Measurements from ENCODE around the gene AGL.
"Not testable (repeated sequence)": the region's sequence is repeated elsewhere in the genome, so short reads cannot be mapped to it uniquely, and the experiment has no call there.

Gene AGL

DNA sequence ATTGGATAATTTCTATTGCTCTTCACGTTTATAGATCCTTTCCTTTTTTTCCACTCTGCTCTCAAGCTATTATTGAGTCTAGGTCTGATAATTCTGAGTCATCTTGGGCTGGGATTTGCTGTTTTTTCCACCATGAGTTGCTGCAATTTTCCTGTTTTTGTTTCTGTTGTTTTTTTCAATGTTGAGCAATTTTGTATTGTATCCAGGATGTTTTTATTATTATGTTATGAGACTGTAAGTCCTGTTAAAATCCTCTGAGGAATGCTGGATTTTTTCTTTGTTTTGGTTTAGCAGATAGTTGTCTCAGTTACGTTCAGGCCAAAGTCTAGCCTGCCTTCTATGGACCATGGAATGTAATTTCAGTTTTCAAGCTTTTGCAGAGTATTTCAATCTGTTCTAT lies 106.6 kb downstream of the AGL start:
- H3K27me3 ChIP-seq (ENCODE audit: low read depth, low read length), result no peaks in the 10 kb centered on the region
- no peaks in the 10 kb centered on the region for H3K79me2 ChIP-seq (ENCODE audit: low read length)
- no peak overlapping the region for H3K27ac ChIP-seq (ENCODE audit: low read length)
- no peak overlapping the region for H3K4me2 ChIP-seq (ENCODE audit: low read length)
- H3K4me3 ChIP-seq (ENCODE audit: low read length), result no peak overlapping the region
- no peaks in the 10 kb centered on the region for H4K20me1 ChIP-seq (ENCODE audit: insufficient read depth, low read length)
- no peaks in the 10 kb centered on the region for H3K36me3 ChIP-seq (replicated peaks; ENCODE audit: low read depth, low read length)
- H3K4me1 ChIP-seq (ENCODE audit: low read length), result no peaks in the 10 kb centered on the region
- H2AFZ ChIP-seq (ENCODE audit: low read depth, low read length), result no peak overlapping the region
- no peak overlapping the region for H3K9ac ChIP-seq (ENCODE audit: low read length)
- TF ChIP-seq, protein P1, sequence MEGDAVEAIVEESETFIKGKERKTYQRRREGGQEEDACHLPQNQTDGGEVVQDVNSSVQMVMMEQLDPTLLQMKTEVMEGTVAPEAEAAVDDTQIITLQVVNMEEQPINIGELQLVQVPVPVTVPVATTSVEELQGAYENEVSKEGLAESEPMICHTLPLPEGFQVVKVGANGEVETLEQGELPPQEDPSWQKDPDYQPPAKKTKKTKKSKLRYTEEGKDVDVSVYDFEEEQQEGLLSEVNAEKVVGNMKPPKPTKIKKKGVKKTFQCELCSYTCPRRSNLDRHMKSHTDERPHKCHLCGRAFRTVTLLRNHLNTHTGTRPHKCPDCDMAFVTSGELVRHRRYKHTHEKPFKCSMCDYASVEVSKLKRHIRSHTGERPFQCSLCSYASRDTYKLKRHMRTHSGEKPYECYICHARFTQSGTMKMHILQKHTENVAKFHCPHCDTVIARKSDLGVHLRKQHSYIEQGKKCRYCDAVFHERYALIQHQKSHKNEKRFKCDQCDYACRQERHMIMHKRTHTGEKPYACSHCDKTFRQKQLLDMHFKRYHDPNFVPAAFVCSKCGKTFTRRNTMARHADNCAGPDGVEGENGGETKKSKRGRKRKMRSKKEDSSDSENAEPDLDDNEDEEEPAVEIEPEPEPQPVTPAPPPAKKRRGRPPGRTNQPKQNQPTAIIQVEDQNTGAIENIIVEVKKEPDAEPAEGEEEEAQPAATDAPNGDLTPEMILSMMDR (IDR thresholded peaks at IDR 0.05; ENCODE audit: low read depth, low read length), result no peak
- no peak for TF ChIP-seq EZH2phosphoT487 (IDR thresholded peaks at IDR 0.05; ENCODE audit: low read depth)
- H3K9me3 ChIP-seq (ENCODE audit: insufficient read depth, low read length), result no peaks in the 10 kb centered on the region

DNA sequence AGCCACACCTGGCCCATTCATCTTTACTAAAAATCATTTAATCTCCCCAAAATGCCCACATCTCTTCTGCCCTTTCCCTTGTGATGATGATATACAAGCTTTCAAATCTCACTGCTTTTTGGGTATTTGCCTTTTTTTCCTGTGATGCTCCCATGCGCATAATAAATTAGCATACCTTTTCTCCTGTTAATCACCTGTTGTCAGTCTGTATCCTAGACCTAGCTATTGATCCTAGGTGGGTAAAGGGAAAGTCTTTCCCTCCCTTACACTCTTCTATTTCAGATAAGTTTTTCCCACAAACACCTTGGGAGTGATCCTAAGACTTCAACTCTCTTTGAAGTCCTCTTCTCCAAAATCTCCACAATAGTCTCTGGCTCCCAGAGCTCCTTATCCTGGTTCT lies 107.7 kb downstream of the AGL start:
- Histone ChIP-seq H3K27me3 (ENCODE audit: low read depth, low read length) (no peaks in the 10 kb centered on the region), H3K79me2 (ENCODE audit: low read length) (no peaks in the 10 kb centered on the region), H3K4me3 (ENCODE audit: low read length) (no peak overlapping the region), H3K9me3 (ENCODE audit: insufficient read depth, low read length) (no peaks in the 10 kb centered on the region), H4K20me1 (ENCODE audit: insufficient read depth, low read length) (no peaks in the 10 kb centered on the region), H3K27ac (ENCODE audit: low read length) (no peak overlapping the region), H3K4me2 (ENCODE audit: low read length) (no peak overlapping the region), H3K4me1 (ENCODE audit: low read length) (no peaks in the 10 kb centered on the region), H2AFZ (ENCODE audit: low read depth, low read length) (no peak overlapping the region), H3K36me3 (replicated peaks; ENCODE audit: low read depth, low read length) (no peaks in the 10 kb centered on the region), H3K9ac (ENCODE audit: low read length) (no peak overlapping the region)
- TF ChIP-seq EZH2phosphoT487 (IDR thresholded peaks at IDR 0.05; ENCODE audit: low read depth), result no peak
- TF ChIP-seq, protein P1 (IDR thresholded peaks at IDR 0.05; ENCODE audit: low read depth, low read length), result no peak

DNA sequence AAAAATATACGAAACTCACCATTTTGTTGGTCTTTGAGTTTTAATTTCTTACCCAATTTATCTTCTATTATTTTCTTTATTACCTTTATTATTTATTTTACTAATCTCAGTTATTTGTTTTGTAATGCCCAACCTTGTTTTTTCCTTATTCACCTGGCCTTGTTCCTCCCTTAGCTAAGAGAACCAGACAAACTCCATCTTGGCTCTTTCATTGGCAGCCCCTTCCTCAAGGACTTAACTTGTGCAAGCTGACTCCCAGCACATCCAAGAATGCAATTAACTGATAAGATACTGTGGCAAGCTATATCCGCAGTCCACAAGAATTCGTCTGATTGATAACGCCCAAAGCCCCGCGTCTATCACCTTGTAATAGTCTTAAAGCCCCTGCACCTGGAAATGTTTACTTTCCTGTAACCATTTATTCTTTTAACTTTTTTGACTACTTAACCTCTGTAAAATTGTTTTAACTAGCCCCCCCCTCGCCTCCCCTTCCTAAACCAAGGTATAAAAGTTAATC lies 109.1 kb downstream of the AGL start:
- H3K79me2 ChIP-seq (ENCODE audit: low read length); H3K4me2 ChIP-seq (ENCODE audit: low read length); H3K27ac ChIP-seq (ENCODE audit: low read length); H4K20me1 ChIP-seq (ENCODE audit: insufficient read depth, low read length); H3K27me3 ChIP-seq (ENCODE audit: low read depth, low read length); H3K4me1 ChIP-seq (ENCODE audit: low read length); H3K9me3 ChIP-seq (ENCODE audit: insufficient read depth, low read length); H3K4me3 ChIP-seq (ENCODE audit: low read length); H3K9ac ChIP-seq (ENCODE audit: low read length); H2AFZ ChIP-seq (ENCODE audit: low read depth, low read length); H3K36me3 ChIP-seq (replicated peaks; ENCODE audit: low read depth, low read length): not testable (repeated sequence)

DNA sequence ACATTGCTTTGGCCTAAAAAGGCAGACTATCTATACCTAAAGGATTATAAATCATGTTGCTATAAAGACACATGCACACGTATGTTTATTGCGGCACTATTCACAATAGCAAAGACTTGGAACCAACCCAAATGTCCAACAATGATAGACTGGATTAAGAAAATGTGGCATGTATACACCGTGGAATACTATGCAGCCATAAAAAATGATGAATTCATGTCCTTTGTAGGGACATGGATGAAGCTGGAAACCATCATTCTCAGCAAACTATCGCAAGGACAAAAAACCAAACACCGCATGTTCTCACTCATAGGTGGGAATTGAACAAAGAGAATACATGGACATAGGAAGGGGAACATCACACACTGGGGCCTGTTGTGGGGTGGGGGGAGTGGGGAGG lies 110.1 kb downstream of the AGL start:
- H3K4me3 ChIP-seq (ENCODE audit: low read length); H3K36me3 ChIP-seq (replicated peaks; ENCODE audit: low read depth, low read length); H3K4me1 ChIP-seq (ENCODE audit: low read length); H3K27ac ChIP-seq (ENCODE audit: low read length); H3K27me3 ChIP-seq (ENCODE audit: low read depth, low read length); H4K20me1 ChIP-seq (ENCODE audit: insufficient read depth, low read length); H3K9me3 ChIP-seq (ENCODE audit: insufficient read depth, low read length); H3K4me2 ChIP-seq (ENCODE audit: low read length); H3K9ac ChIP-seq (ENCODE audit: low read length); H3K79me2 ChIP-seq (ENCODE audit: low read length); H2AFZ ChIP-seq (ENCODE audit: low read depth, low read length): not testable (repeated sequence)

DNA sequence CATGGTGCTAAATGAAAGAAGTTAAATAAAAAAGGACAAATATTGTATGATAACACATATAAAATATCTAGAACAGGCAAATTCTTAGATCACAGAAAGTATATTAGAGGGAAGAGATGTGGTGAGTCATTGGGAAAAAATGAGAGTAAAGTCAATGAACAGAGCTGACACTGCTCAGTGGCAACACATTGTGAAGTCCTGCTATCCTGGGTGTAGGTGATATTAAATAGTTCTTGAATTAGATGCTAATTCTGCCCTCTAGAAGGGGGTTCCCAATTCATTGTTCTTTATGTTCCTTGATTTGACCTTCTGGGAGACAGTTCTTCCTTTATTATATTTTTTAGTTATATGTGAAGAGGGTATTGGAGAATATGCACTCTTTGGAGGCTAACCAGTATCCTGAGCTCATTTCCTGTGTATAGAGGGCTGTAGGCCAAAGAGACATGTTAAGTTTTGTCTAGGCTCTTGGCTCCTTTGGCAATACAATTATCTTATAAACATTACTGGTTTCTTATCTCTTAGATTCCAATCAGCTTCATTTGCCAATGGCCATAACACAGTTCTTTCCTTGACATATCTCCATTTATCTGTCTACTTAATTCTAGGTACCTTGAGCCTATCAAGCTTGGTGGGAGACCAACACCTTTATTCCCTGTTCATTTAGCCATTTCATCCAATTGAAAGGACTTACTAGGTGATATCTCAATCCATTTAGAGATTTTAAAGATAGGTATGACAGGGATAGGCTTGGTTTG lies 113.1 kb downstream of the AGL start:
- Histone ChIP-seq H3K9ac (ENCODE audit: low read length) (no peak overlapping the region), H4K20me1 (ENCODE audit: insufficient read depth, low read length) (no peaks in the 10 kb centered on the region), H2AFZ (ENCODE audit: low read depth, low read length) (no peak overlapping the region), H3K4me2 (ENCODE audit: low read length) (no peak overlapping the region), H3K9me3 (ENCODE audit: insufficient read depth, low read length) (no peaks in the 10 kb centered on the region), H3K27me3 (ENCODE audit: low read depth, low read length) (no peaks in the 10 kb centered on the region), H3K4me3 (ENCODE audit: low read length) (no peak overlapping the region), H3K4me1 (ENCODE audit: low read length) (no peaks in the 10 kb centered on the region), H3K79me2 (ENCODE audit: low read length) (no peaks in the 10 kb centered on the region), H3K36me3 (replicated peaks; ENCODE audit: low read depth, low read length) (no peaks in the 10 kb centered on the region), H3K27ac (ENCODE audit: low read length) (no peak overlapping the region)
- no peak for TF ChIP-seq EZH2phosphoT487 (IDR thresholded peaks at IDR 0.05; ENCODE audit: low read depth)
- TF ChIP-seq, protein P1 (IDR thresholded peaks at IDR 0.05; ENCODE audit: low read depth, low read length), result no peak

Measured in OCI-LY3 (cell line).